Colonic mucosa (tissue), 4 donors: ENCODE data around the gene WNK2. TPM values are rescaled to one million over a fixed set of nuclear protein-coding genes. Genes with fewer than 3 reads are reported as not detected.

Experiments
- DNase-seq: peaks from one replicate; pipeline ENCODE4 v3.0.0-alpha.2; 2020
- H3K27ac ChIP-seq: fragments of 200-600 bp; one replicate; pipeline ENCODE4 v1.8.0; 2021
- H3K27me3 ChIP-seq: fragments of 200-600 bp; one replicate; pipeline ENCODE4 v1.8.0; 2021
- H3K36me3 ChIP-seq: fragments of 200-600 bp; one replicate; pipeline ENCODE4 v1.8.0; 2021
- H3K4me1 ChIP-seq: fragments of 200-600 bp; one replicate; pipeline ENCODE4 v1.8.0; 2021; ENCODE audit warnings: mild to moderate bottlenecking
- H3K4me3 ChIP-seq: fragments of 200-600 bp; one replicate; pipeline ENCODE4 v1.8.0; 2021
- H3K9ac ChIP-seq, 2 donors: one replicate each; pipeline ENCODE4 v1.7.0; 2013; ENCODE audit warnings: control low read depth in 2 of 2, low read depth in 2 of 2, low read length in 2 of 2
- H3K9me3 ChIP-seq: fragments of 200-600 bp; one replicate; pipeline ENCODE4 v1.8.0; 2021
- CTCF ChIP-seq: fragments of 200-600 bp; IDR thresholded peaks from one replicate; pipeline ENCODE4 v1.8.0; 2022; ENCODE audit warnings: antibody characterized with exemption, mild to moderate bottlenecking
- intact Hi-C: fragments of 100-400 bp; cut with DNase I; formaldehyde crosslinking; loops from one replicate; pipeline ENCODE4 v1.14.1; 2022
- total RNA-seq, 2 donors: library from RNA; stranded (reverse); fragmentation: NEBNext Ultra II Directional in 1 of 2; extraction: Animal tissue kit (Norgen Biotek cat#: 25700) in 1 of 2; gene quantifications; one replicate each; pipeline ENCODE4 v1.2.1, GENCODE V29; 2021
- donor health status: healthy.
- donor health status: DM: no; HTN: no; CAD: no.
- donor health status: DM: no; HTN: no; CAD: no.

Gene WNK2
- total RNA-seq, 2 donors from 2014 or later = 161 to 238 TPM

DNA sequence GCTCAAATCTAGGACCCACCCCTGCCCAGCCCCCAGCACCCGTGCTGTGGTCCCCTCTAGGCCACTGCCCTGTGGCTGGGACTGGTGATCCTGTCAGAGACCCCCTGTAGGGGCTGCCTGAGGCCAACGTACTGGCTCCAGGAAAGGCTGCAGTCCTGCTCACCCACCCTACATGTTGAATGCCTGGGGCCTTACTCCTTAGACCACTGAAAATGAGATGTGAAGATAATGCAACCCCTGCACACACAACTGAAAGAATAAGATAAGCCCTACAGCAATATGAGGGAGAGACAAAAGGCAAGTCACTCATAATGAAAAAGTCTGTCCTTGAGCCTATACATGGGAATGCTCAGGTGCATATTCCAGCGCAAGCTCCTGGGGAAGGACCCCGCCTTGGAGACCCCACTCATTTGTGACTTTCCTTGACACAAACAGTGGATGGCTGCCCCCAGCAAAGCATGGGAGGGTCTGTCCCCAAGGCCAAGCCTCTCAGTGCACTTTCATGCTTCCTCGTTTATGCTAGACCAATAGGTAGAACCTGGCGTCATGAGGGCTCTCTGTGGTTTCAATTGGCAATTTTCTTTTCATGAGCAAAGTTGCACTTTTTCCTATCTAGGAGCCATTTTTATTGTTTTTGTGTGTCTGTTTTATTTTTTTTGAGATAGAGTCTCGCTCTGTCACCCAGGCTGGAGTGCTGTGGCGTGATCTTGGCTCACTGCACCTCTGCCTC, 12.5 kb upstream of the WNK2 start:
- no peak overlapping the region for H3K4me3 ChIP-seq
- intact Hi-C loops = no loop called here

GRCh38 chr9:93172666-93173364, 11.1 kb upstream of the WNK2 start:
- no peak for DNase-seq
- Histone ChIP-seq H3K36me3 (no peaks in the 10 kb centered on the region), H3K27ac (no peak overlapping the region), H3K9ac (no peak overlapping the region), H3K9me3 (no peaks in the 10 kb centered on the region), H3K4me1 (peaks cover 4% of the 10 kb centered on the region), H3K4me3 (no peak overlapping the region), H3K27me3 (no peaks in the 10 kb centered on the region)
- no peak for TF ChIP-seq CTCF
- intact Hi-C loops = no loop called here

More for the DNA sequence above, 12.5 kb upstream of the WNK2 start:
- no peak overlapping the region for H3K9ac ChIP-seq
- H3K27me3 ChIP-seq = no peaks in the 10 kb centered on the region
- DNase-seq = no peak
- no peak for TF ChIP-seq CTCF
- peaks cover 11% of the 10 kb centered on the region for H3K4me1 ChIP-seq
- no peak overlapping the region for H3K27ac ChIP-seq
- H3K36me3 ChIP-seq = no peaks in the 10 kb centered on the region
- no peaks in the 10 kb centered on the region for H3K9me3 ChIP-seq

DNA sequence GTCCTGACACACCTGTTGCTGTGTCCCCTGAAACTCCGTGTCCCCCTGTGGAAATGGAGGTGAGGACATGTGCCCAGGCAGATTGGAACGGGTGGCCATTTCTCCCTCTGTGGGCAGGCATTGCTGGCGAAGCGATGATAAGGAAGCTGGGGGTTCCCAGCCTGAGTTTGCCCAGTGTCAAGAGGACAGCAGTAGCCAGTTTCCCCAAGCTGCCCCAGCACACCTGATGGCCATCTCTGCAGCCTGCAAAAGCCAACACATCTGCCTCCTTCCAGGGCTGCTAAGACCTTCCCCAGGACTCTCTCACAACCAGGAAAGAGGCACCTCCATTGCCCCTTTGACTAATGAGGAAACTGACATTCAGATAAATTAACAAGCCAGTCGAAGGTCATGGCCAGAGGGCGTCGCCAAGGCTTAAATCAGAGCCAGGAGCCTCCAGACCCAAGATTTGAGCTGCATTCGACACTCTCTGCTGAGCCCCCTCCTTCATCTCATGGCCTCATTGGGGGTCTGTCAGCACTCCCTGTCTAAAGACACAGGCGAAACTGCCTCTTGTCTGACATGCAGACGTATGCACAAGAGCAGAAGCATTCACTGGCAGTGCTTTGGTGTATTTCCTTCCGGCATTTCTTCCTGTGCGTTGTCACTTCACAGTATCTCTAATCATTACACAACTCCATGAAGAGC, 10.4 kb upstream of the WNK2 start:
- no peak for TF ChIP-seq CTCF
- no peaks in the 10 kb centered on the region for H3K27me3 ChIP-seq
- no peak for DNase-seq
- intact Hi-C loops = no loop called here
- peaks cover 4% of the 10 kb centered on the region for H3K4me1 ChIP-seq
- no peak overlapping the region for H3K27ac ChIP-seq
- H3K4me3 ChIP-seq = no peak overlapping the region
- H3K9me3 ChIP-seq = no peaks in the 10 kb centered on the region
- H3K36me3 ChIP-seq = no peaks in the 10 kb centered on the region
- H3K9ac ChIP-seq = no peak overlapping the region

GRCh38 chr9:93174976-93175375, 9.0 kb upstream of the WNK2 start:
- DNase-seq = no peak
- Histone ChIP-seq H3K4me3 (no peak overlapping the region), H3K27me3 (no peaks in the 10 kb centered on the region), H3K9me3 (no peaks in the 10 kb centered on the region), H3K9ac (no peak overlapping the region), H3K27ac (no peak overlapping the region), H3K4me1 (peaks cover 4% of the 10 kb centered on the region), H3K36me3 (no peaks in the 10 kb centered on the region)
- TF ChIP-seq CTCF = no peak
- intact Hi-C loops = no loop called here

- H3K4me3 ChIP-seq = no peak overlapping the region
- TF ChIP-seq CTCF = no peak
- H3K4me1 ChIP-seq = peaks cover 4% of the 10 kb centered on the region
- H3K36me3 ChIP-seq = no peaks in the 10 kb centered on the region
- no peaks in the 10 kb centered on the region for H3K9me3 ChIP-seq
- intact Hi-C loops = no loop called here
- H3K27me3 ChIP-seq = no peaks in the 10 kb centered on the region
- no peak overlapping the region for H3K27ac ChIP-seq
- H3K9ac ChIP-seq = no peak overlapping the region
- DNase-seq = no peak
Measured at GRCh38 chr9:93177676-93178075, 6.3 kb upstream of the WNK2 start.
